Measurements from ENCODE around the gene PCBP3. TPM values are rescaled to one million over a fixed set of nuclear protein-coding genes. Genes with fewer than 3 reads are reported as not detected.
"Not testable (repeated sequence)": the region's sequence is repeated elsewhere in the genome, so short reads cannot be mapped to it uniquely, and the experiment has no call there.

The PCBP3 gene
- total RNA-seq, 1 donor = 2.2 TPM

DNA sequence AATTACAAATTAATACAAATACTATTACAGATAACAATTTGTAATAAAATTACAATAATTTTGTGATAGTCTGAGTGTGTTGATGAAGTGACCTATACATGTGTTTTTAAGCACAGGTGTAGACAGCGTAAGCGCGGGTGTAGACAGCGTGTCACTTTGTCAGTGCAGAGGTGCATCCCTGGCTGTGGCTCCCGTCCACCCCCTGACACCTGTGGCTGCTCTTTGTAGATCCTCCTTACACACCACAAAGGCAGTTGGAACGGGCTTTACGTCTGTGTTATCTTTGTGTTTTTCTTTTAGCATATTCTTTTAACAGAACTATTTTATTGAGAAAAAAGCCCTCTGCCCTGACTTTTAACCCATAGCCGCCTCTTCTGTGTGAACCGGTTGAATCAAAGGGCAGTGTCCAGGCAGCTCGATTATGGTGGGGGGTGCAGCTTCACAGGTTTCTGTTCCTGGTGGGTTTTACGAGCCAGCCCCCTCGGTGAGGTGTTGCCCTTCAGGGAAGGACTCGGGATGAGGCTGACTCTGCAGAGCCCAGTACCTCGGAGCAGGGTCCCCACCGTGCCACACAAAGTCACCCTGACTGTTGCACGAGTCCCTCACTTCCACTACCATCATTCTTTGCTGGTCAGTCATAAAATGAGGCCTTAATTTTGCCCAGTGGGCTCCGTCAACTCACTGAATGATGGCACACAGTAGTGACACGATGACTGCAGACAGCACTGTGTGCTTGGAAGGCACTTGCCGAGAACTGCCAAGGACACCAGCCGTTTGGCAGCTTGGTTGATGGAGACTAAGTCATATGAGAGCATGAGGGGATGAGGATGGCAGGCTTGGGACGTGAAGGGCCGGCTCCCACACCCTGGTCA lies 251.6 kb downstream of the PCBP3 start:
- H3K4me1 ChIP-seq (ENCODE audit: insufficient read depth, low read length) = peaks cover 17% of the 10 kb centered on the region
- H3K4me3 ChIP-seq (ENCODE audit: low read length) = no peak overlapping the region
- no peaks in the 10 kb centered on the region for H3K9me3 ChIP-seq (ENCODE audit: low read depth, low read length)

DNA sequence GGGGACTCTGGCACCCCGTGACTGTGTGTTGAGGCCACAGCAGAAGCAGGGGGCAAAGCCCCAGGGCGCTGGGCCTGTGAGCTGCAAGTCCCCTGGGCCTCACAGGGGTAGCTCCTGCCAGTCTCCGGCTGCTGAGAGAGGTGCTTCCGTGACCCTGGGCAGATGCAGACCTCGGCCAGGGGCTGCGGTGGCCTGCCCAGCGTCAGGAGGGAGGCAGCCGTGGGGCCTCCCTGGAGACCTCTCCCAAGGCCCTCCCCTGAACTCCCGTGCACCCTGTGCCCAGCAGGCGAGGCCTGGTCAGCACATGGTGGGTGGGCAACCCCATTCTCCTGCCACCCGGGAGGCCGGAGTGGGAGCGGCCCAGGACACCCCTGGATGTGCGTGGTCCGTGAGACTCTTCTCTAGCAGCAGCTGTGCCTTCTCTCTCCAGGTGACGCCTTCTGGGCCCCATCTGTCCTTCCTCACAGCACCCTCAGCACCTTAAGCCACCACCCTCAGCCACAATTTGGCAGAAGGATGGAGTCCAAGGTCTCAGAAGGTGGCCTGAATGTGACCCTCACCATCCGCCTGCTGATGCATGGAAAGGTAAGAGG lies 252.3 kb downstream of the PCBP3 start:
- Histone ChIP-seq H3K4me3 (ENCODE audit: low read length) (no peak overlapping the region), H3K27me3 (ENCODE audit: insufficient read depth, low read length) (no peaks in the 10 kb centered on the region), H3K4me1 (ENCODE audit: insufficient read depth, low read length) (peaks cover 17% of the 10 kb centered on the region), H3K9me3 (ENCODE audit: low read depth, low read length) (no peaks in the 10 kb centered on the region)

More for the DNA sequence above, 251.6 kb downstream of the PCBP3 start:
- no peaks in the 10 kb centered on the region for H3K27me3 ChIP-seq (ENCODE audit: insufficient read depth, low read length)

DNA sequence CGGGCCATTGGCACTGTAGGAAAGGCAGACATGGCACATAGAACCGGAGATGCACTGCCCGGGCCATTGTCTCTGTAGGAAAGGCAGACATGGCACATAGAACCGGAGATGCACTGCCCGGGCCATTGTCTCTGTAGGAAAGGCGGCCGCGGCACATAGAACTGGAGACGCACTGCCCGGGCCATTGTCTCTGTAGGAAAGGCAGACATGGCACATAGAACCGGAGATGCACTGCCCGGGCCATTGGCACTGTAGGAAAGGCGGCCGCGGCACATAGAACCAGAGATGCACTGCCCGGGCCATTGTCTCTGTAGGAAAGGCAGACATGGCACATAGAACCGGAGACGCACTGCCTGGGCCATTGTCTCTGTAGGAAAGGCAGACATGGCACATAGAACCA lies 252.9 kb downstream of the PCBP3 start:
- peaks cover 13% of the 10 kb centered on the region for H3K4me1 ChIP-seq (ENCODE audit: insufficient read depth, low read length)
- H3K27me3 ChIP-seq (ENCODE audit: insufficient read depth, low read length); H3K9me3 ChIP-seq (ENCODE audit: low read depth, low read length); H3K4me3 ChIP-seq (ENCODE audit: low read length): not testable (repeated sequence)

DNA sequence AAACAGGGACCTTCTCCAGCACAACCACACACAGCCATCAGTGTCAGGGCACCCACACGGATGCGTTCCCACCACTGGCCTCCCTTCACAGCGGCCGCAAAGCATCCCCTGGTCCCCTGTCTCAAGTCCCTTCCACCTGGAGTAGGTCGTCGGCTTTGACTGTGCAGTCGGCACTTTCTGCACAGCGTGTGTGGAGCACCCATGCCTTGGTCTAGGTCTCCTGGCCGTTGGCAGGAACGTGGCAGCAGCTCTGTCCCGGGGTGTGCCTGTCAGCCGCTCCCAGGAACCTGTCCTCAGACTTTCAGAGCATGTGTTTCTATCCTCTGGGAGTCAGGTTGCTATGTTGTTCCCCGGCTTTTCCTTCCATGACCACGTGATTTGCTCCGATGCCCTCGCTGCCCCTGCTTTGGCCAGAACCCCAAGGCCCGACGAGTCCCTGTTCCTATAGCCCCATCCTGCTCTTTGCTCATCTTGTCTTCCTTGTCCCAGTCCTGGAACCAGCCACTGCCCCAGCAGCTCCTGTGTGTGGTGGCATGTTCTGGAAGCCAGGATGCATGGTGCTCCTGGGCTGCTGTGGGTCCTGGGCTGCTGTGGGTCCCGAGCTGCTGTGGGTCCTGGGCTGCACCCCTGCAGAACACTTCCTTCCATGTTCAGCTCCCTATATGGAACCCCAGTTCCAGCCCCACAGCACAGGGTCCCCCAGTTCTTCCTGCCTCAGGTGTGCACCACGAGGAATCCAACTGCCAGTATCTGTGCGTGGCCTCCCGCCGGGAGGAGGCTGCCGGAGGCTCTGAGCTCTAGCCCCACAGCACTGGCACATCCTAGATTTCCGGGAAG lies 253.9 kb downstream of the PCBP3 start:
- H3K4me1 ChIP-seq (ENCODE audit: insufficient read depth, low read length) = peaks cover 6% of the 10 kb centered on the region
- H3K4me3 ChIP-seq (ENCODE audit: low read length) = no peak overlapping the region
- no peaks in the 10 kb centered on the region for H3K27me3 ChIP-seq (ENCODE audit: insufficient read depth, low read length)
- H3K9me3 ChIP-seq (ENCODE audit: low read depth, low read length) = no peaks in the 10 kb centered on the region

DNA sequence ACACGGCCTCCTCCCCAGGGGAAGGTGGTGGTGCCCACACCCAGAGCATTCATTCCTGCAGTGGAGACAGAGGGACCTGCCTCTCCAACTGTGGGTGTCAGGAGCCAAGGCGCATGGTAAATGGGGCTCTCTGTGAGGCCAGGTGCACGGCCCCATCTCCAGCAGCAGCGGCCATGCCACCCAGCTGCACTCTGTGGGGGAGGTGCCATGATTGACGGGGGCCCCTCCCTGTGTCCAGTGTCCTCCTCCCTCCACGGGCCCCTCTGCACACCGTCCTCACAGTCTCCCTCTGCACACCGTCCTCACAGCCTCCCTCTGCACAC lies 254.5 kb downstream of the PCBP3 start:
- Histone ChIP-seq H3K4me1 (ENCODE audit: insufficient read depth, low read length) (peaks cover under 1% of the 10 kb centered on the region), H3K27me3 (ENCODE audit: insufficient read depth, low read length) (no peaks in the 10 kb centered on the region), H3K9me3 (ENCODE audit: low read depth, low read length) (no peaks in the 10 kb centered on the region), H3K4me3 (ENCODE audit: low read length) (no peak overlapping the region)

DNA sequence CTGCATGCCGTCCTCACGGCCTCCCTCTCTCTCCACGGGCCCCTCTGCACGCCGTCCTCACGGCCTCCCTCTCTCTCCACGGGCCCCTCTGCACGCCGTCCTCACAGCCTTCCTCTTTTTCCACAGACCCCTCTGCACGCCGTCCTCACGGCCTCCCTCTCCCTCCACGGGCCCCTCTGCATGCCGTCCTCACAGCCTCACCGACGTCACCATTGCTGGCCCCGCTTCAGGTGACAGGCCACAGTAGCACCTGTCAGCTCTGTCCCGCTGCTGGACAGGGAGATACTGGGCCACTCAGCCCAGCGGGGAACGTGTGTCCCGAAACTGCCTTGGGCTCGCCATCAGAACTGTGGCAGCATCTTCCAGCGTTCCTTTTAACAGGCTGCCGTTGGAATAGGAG lies 255.3 kb downstream of the PCBP3 start:
- H3K27me3 ChIP-seq (ENCODE audit: insufficient read depth, low read length) = no peaks in the 10 kb centered on the region
- no peaks in the 10 kb centered on the region for H3K4me1 ChIP-seq (ENCODE audit: insufficient read depth, low read length)
- H3K4me3 ChIP-seq (ENCODE audit: low read length) = no peak overlapping the region
- H3K9me3 ChIP-seq (ENCODE audit: low read depth, low read length) = no peaks in the 10 kb centered on the region

DNA sequence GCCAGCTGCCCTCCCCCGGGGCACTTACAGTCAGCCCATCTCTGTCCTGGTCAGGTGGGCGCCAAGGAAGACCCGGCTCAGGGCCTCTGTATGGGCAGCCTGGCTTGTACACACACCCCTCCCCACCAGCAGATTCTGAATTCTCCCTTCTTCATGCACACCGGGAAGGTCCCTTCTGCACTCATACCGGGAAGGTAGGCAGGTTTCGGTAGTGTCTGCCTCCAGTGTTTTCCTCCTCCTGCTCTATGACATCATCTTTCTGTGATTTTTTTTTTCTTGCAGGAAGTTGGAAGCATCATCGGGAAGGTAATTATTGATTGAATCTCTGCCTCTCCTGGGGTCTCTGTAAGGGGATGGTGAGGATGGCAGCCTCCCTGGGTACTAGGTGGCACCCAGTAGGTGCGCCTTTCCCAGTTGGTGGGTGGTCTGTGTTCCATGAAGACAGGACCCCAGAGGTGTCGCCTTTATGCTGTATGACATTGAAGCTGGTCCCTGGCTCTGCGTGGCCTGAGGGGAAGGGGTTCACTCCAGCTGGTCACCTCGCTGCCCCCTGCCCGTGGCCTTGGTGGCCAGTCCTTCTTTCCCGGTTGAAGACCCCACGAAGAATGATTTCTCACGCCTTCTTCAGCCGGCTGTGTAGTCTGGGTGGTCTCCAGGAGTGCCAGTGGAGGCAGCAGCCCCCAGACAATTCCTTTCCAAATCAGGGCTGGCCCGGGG lies 255.9 kb downstream of the PCBP3 start:
- H3K9me3 ChIP-seq (ENCODE audit: low read depth, low read length) = no peaks in the 10 kb centered on the region
- no peak overlapping the region for H3K4me3 ChIP-seq (ENCODE audit: low read length)
- H3K27me3 ChIP-seq (ENCODE audit: insufficient read depth, low read length) = no peaks in the 10 kb centered on the region
- no peaks in the 10 kb centered on the region for H3K4me1 ChIP-seq (ENCODE audit: insufficient read depth, low read length)

DNA sequence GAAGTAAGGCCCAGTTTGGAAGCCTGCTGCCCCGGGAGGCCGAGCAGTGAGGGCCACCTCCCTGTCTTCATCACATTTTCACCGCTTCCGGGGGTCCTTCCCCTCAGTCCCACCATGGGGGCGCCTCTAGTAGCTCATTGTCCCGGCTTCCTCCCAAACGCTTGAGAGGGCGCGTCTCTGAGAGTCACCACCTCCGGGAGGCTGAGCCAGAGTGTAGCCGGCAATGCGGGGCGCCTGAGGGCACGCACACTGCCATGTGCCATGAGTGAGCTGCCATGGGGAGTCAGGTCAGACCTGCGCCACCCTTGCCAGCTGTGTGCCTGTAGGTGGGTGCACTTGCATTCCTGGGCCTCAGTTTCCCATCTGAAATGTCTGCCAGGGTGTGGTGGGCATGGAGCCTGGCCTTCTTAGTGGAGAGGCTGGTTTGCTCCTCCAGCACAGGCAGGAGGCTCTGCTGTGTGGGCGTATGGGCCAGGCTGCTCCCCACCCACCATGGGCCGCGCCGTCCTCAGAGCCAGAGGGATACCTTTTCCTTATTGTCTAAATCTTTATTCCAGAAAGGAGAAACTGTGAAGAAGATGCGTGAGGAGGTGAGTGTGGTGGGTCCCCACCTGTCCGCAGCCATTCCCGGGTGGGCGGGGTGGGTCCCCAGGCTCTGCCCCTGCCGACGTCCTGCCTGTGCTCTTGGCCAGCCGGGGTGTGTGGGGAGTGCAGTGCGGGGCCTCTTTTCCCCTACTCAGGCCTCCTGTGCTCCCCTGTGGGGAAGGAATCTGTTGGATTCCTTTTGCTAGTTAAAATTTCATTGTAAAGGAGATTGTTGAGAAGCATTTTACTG lies 256.7 kb downstream of the PCBP3 start:
- Histone ChIP-seq H3K4me3 (ENCODE audit: low read length) (no peak overlapping the region), H3K27me3 (ENCODE audit: insufficient read depth, low read length) (no peaks in the 10 kb centered on the region), H3K9me3 (ENCODE audit: low read depth, low read length) (no peaks in the 10 kb centered on the region), H3K4me1 (ENCODE audit: insufficient read depth, low read length) (no peaks in the 10 kb centered on the region)

DNA sequence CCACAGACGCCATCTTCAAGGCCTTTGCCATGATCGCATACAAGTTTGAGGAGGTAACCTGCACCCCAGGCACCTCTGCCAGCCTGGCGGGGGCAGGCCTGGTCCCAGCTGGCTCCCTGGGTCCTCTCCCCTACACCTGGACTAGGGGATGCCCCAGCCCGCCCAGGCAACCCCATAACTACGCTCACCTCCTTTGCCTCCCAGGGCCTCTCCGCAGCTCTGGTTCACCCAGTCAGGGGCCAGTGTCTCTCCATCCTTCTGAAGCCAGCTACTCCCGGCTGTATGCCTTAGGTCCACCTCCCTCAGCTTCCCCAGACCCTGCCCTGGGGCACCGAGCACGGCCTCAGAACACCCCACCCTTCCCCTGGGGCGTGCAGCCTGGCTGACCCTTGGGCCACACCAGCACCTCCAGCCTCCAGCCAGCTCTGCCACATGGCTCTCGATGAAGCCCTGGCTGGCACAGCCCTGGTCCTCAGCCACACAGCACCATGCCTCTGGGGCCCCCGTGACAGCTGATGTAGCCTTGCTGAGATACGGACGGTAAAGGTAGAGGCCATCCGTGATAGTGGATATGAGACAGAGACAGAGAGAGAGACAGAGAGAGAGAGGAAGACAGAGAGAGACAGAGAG lies 257.7 kb downstream of the PCBP3 start:
- Histone ChIP-seq H3K27me3 (ENCODE audit: insufficient read depth, low read length) (no peaks in the 10 kb centered on the region), H3K4me1 (ENCODE audit: insufficient read depth, low read length) (no peaks in the 10 kb centered on the region), H3K4me3 (ENCODE audit: low read length) (no peak overlapping the region), H3K9me3 (ENCODE audit: low read depth, low read length) (no peaks in the 10 kb centered on the region)

DNA sequence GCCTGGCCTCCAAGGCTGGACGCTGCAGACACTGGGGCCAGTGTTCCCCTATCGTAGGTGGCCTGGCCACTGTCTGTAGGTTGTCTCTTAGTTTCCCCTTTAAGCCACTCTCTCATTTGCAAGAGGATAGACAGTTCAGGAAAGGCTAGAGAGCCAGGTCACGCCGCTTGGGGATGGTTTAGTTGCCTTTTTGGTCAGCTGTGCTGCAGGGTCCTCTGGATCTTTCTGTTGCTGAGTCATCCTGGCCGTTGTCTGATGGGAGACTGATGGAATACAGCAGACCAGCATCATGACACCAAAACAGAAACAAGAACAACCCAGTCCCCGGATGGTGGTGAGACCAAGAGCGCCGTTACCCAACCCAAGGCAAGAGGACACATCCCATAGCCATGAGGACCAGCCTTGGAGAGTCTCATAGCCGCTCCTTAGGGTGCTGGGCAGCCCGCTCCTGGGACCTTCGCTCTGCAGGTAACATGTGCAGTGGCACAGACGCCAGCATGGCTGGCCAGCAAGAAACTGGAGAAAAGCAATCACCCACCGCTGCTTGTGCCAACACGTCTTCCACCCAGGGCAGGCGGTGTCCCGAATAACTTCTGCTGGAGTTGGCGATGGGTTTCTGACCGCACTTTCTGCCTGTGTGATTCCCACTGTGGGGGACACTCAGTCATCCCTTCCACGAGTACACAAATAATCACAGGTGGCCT lies 258.9 kb downstream of the PCBP3 start:
- Histone ChIP-seq H3K9me3 (ENCODE audit: low read depth, low read length) (no peaks in the 10 kb centered on the region), H3K4me3 (ENCODE audit: low read length) (no peak overlapping the region), H3K27me3 (ENCODE audit: insufficient read depth, low read length) (no peaks in the 10 kb centered on the region), H3K4me1 (ENCODE audit: insufficient read depth, low read length) (no peaks in the 10 kb centered on the region)

DNA sequence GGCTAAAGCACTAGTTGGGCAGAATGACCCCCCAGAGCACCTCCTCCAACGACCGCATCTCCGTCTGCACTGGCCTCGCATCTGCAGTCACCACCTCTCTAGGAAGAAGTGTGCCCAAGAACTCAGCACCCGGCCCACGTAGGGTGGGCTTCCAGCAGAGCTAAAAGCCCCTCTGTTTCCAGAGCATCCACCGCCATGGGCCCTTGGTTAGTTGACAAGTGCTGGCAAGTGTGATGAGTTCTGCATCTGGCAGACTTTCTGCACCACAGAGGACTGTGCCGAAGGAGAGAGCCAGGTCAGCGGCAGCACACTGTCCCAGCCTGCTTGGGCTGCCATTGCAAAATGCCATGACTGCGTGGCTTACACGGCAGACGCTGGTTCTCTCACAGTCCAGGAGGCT lies 261.7 kb downstream of the PCBP3 start:
- no peaks in the 10 kb centered on the region for H3K27me3 ChIP-seq (ENCODE audit: insufficient read depth, low read length)
- H3K9me3 ChIP-seq (ENCODE audit: low read depth, low read length) = no peaks in the 10 kb centered on the region

DNA sequence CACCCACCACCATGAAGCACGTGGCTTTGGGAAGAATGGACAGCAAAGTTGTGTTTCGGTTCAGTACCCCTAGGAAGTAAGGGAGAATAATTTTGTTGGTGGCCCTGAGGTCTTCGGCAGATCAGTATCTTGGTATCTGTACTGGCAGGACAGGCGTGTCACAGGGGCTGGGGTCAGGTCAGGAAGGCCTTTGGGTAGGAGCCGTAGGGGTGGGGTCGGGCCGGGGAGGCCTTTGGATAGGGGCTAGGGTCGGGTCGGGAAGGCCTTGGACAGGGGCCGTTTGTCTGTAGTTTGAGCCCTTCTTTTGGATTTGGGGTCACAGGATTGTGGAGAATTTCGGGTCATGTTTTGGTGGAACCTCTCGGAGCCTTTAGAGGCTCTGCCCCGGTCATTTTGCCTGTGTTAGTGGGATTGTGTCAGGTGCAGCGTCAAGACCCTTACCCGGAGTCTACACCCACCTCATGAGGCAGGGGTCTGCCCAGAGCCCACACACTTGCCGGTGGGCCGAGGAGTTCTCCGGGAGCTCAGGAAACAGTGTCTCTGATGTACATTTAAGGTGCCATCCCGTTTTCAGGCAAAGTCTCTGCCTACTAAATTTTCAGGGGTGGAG lies 262.8 kb downstream of the PCBP3 start:
- no peaks in the 10 kb centered on the region for H3K9me3 ChIP-seq (ENCODE audit: low read depth, low read length)
- no peaks in the 10 kb centered on the region for H3K27me3 ChIP-seq (ENCODE audit: insufficient read depth, low read length)

More for the DNA sequence above, 261.7 kb downstream of the PCBP3 start:
- Histone ChIP-seq H3K4me3 (ENCODE audit: low read length) (no peak overlapping the region), H3K4me1 (ENCODE audit: insufficient read depth, low read length) (no peaks in the 10 kb centered on the region)

DNA sequence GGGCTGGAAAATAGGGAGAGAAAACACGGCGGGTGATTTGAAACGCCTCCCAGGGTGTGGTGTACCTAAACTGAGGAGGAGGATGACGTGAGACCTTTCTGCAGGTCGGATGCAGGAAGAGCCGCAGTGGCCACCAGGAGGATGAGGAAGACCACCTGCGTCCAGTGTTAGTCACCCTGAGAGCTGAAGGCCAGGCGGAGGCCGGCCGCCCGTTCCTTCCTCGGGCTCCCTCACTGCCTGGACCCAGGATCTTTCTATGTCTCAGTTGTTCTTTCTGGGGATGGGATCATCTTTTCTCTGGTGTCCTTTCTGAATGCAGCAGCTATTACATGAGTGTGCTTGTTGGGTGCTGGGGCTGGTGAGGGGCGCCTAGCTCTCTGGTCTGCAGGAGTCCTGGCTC lies 263.3 kb downstream of the PCBP3 start:
- Histone ChIP-seq H3K9me3 (ENCODE audit: low read depth, low read length) (no peaks in the 10 kb centered on the region), H3K27me3 (ENCODE audit: insufficient read depth, low read length) (no peaks in the 10 kb centered on the region), H3K4me1 (ENCODE audit: insufficient read depth, low read length) (no peaks in the 10 kb centered on the region), H3K4me3 (ENCODE audit: low read length) (no peak overlapping the region)

More for the DNA sequence above, 262.8 kb downstream of the PCBP3 start:
- no peak overlapping the region for H3K4me3 ChIP-seq (ENCODE audit: low read length)
- no peaks in the 10 kb centered on the region for H3K4me1 ChIP-seq (ENCODE audit: insufficient read depth, low read length)

Data from mononuclear cell (primary cell).